GM19035 (cell line): Measurements from ENCODE around the gene OXA1L.
"Not testable (repeated sequence)": the region's sequence is repeated elsewhere in the genome, so short reads cannot be mapped to it uniquely, and the experiment has no call there.

Source experiments
- ATAC-seq: cut with Tn5 transposase; IDR thresholded peaks from one replicate; pipeline ENCODE4 v1.9.1; 2021; ENCODE audit not compliant: unreplicated experiment

Gene OXA1L

GRCh38 chr14:22797017-22797917 is 30.8 kb downstream of the OXA1L start:
- ATAC-seq, result no peak

GRCh38 chr14:22798528-22798927 is 32.0 kb downstream of the OXA1L start:
- ATAC-seq, result no peak

DNA sequence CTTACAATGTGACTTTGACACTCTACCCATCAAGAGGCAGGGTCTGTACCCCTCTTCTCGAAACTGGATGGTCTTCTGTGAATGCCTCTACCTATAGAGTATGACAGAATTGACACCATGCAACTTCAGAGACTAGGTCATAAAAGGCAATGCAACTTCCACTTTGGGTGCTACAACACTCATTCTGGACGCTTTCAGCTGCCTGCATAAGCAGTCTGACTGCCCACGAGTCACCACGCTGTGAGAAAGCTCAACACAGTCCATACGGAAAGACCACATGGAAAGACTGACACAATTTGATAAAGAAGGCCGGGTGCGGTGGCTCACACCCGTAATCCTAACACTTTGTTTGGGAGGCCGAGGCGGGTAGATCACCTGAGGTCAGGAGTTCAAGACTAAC is 33.9 kb downstream of the OXA1L start:
- ATAC-seq, result no peak

DNA sequence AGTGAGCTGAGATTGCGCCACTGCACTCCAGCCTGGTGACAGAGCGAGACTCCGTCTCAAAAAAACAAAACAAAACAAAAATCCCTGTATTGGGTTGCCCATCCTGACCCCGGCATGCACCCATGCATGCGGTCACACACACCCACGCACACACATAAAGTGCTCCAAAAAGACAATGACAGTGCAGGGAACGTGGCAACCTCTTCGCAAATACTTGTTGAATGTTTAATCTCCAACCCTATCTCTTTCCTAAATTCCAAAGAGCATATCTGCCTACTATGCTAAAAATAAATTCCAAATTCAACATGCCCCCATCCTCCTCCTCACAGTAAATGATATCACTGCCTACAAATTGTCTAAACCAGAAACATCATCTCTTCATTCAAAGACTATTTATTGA is 35.2 kb downstream of the OXA1L start:
- no peak for ATAC-seq

GRCh38 chr14:22802860-22803686 is 36.6 kb downstream of the OXA1L start:
- ATAC-seq, result no peak

DNA sequence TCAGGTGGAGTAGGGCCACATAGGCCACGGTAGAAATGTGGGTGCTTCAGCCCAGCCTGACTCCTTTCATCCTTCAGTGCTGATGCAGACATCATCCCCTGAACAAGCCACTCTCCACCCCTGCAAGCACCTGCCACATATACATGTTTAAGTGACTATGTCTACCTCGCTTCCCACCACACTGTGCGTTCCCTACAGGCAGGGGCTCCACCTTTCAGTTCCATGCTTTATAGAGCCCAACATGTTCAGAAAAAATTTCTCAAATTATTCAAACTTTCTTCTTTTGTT is 37.1 kb downstream of the OXA1L start:
- no peak for ATAC-seq

DNA sequence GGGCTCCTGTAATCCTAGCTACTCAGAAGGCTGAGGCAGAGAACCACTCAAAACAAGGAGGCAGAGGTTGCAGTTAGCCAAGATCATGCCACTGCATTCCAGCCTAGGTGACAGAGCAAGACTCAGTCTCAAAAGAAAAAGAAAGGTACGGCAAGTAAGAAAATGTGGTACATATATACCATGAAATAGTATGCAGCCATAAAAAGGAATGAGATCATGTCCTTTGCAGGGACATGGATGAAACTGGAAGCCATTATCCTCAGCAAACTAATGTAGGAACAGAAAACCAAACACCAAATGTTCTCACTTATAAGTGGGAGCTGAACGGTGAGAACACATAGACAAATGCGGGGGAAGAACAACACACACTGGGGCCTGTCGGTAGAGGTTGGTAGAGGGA is 38.7 kb downstream of the OXA1L start:
- not testable (repeated sequence) for ATAC-seq

DNA sequence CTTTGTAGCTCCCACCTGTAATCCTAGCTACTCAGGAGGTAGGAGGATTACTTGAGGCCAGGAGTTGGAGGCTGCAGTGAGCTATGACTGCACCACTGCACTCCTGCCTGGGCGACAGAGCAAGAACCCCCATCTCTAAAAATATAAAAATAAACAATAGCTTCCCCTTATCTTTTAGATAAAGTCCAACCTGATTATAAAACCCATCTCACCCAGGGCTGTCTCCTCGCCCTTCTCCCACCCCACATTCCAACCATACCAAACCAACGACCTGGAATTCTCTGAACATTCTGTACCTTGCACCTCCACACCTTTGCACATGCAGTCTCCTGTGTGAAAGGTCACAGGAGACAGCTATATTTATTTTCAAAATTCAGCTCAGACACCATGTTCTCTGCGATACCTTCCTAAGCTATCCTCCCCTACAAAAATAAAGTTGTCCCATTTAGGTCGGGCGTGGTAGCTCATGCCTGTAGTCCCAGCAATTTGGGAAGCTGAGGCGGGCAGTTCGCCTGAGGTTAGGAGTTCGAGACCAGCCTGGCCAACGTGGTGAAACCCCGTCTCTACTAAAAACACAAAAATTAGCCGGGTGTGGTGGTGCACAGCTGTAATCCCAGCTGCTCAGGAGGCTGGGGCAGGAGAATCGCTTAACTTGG is 41.1 kb downstream of the OXA1L start:
- no peak for ATAC-seq

DNA sequence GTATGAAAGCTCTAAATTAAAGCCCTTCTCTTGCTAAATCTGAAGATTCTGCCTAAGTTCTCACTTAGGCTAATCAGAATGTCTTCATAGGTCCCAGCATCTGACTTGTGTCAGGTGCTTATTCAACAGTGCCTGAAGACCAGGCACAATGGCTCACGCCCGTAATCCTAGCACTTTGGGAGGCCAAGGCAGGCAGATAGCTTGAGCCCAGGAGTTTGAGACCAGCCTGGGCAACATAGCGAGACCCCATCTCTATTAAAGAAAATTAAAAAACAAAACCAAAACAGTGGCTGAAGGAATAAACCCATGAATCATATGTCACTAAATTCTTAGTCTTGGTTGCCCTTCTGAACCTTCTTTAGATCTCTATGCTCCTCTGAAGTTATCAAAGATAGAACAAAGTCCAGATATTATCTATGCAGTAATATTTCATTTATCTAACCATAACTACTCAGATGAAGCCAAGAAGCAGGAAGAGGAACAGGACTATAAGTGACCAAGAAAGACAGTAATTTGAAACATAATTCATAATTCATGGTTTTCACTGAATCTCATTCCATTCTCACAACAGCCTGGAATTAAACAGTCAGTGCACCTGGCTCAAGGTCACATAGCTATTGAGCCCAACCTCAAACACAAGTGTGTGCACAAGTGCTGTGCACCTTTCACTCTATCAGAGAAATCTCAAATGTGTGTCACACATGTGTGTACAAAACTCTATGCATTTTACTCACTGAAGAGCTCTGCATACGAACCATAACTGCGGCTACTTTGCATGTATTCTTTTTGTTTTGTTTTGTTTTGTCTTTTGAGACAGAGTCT is 42.1 kb downstream of the OXA1L start:
- no peak for ATAC-seq

DNA sequence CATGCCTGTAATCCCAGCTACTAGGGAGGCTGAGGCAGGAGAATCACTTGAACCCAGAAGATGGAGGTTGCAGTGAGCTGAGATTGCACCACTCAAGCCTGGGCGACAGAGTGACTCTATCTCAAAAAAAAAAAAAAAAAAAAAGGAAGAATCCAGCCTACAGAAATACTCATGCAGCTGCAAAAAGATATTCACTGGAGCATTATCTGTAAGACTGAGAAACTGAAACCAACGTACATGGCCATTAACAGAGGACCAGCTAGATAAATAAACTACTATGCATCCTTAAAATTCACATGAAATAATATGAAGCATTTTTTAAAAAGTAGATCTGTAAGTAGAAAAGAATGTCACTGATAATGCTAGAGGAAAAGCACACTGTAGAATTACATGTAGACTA is 45.2 kb downstream of the OXA1L start:
- ATAC-seq, result no peak

GRCh38 chr14:22812744-22813143 is 46.3 kb downstream of the OXA1L start:
- no peak for ATAC-seq

- ATAC-seq, result no peak
Observed at GRCh38 chr14:22813145-22813544, 46.7 kb downstream of the OXA1L start.

GRCh38 chr14:22814373-22814772 is 47.9 kb downstream of the OXA1L start:
- ATAC-seq, result no peak

- no peak for ATAC-seq
Observed at GRCh38 chr14:22814941-22815713, 48.6 kb downstream of the OXA1L start, which contains the start of gene SLC7A7. TSS of gene SLC7A7 (minus strand) at chr14:22815435. CDS start at chr14:22813398, 2,037 bp downstream.

GRCh38 chr14:22819151-22819988 is 52.9 kb downstream of the OXA1L start:
- no peak for ATAC-seq

DNA sequence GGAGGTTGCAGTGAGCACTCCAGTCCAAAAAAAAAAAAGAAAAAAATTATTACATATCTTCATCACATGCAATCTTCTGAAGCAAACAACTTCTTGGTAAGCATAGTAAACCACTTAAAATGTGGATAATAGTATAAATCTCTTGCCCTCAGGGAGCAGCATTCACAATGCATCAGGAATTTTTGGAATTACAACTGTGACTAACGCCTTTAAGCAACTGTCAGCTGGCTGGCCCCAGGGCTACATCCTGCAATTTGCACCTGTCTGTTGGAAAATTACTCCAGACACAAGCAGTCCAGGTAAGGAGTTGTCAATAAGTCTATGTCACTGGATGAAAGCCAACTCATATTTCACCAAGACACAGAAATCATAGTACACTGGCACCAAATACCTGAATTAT is 54.2 kb downstream of the OXA1L start:
- no peak for ATAC-seq

DNA sequence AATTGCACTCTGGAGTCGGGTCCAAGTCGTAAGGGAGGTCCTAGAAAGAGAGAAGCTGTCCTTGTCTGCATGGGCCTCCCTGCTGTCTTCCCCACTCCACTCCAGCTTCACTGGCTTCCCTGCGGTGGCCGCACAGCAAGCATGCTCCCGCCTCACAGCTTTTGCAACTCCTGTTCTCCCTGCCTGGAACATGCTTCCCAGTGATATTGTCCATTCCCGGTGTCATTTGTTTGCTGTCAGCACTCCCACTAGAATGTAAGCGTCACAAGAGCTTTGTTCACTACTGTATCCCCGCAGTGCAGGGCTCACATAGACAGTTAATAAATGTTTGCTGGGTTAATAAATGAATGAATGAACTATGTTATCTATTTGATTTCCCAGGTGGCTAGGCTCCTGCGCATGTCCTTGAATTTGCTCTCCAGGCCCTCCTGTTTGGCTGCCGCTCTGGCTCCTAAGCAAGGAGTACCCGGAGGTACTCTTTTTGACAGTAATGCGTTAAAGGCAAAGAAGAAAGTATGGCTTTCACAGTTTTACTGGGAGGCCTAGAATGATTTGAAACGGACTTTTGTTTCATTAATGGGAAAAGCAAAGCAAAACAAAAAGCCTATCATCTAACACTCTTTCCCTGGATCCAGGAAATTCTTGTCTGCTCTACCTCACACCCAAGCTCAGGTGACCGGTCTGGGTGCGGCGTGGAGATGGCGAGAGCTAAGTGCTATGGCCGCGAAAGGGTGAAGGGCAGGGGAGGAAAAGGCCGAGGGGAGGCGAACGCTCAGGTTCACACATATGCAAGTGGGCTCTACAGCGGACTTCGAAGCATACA is 54.9 kb downstream of the OXA1L start:
- ATAC-seq, result no peak

DNA sequence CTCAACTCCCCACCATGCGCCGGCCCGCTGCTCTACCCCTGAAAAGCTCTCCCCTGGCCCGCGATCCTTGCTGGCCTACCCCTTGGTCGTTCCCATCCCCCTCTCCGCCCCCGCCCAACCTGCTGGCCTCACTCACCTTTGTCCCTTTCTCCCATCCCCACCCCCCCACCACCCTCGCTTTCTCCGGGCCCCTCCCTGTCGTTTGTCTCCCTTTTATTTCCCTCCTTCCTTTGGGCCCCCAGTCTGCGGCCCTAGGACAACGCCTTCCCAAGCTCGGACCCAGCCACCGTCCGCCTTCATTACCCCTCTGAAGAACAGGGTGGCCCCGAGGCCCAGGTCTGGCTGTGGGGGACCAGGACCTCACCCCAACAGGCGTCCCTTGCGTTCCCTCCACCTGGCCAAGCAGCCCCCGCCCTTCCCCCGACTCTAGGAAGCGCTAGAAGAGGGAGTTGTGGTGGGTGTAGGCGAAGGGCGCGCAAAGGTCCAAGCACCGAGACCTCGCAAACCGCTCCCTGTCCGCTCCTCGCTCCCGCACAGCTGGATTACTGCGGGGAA is 55.6 kb downstream of the OXA1L start:
- no peak for ATAC-seq
